Nephron progenitor cell (in vitro differentiated cells): ENCODE data around the gene DAAM2.

ENCODE experiments used
- DNase-seq: peaks from one replicate; pipeline ENCODE4 v3.0.0; 2021
- H3K27ac Mint-ChIP-seq: 2 replicates; pipeline ENCODE4 v1.8.0; 2021; ENCODE audit warnings: mild to moderate bottlenecking, moderate library complexity, mixed read lengths
- H3K27me3 Mint-ChIP-seq: 2 replicates; pipeline ENCODE4 v1.8.0; 2021; ENCODE audit warnings: mild to moderate bottlenecking, low read depth, mixed read lengths; ENCODE audit not compliant: poor library complexity
- H3K36me3 Mint-ChIP-seq: 2 replicates; pipeline ENCODE4 v1.8.0; 2021; ENCODE audit warnings: low read depth, mixed read lengths
- H3K4me1 Mint-ChIP-seq: 2 replicates; pipeline ENCODE4 v1.8.0; 2021; ENCODE audit warnings: mixed read lengths
- H3K4me3 Mint-ChIP-seq: 2 replicates; pipeline ENCODE4 v1.8.0; 2021; ENCODE audit warnings: mild to moderate bottlenecking, moderate library complexity, mixed read lengths
- H3K9me3 Mint-ChIP-seq: 2 replicates; pipeline ENCODE4 v1.8.0; 2021; ENCODE audit warnings: mild to moderate bottlenecking, moderate library complexity, mixed read lengths
- CTCF ChIP-seq: fragments of 200-600 bp; sonication (generic); IDR thresholded peaks from 2 replicates; pipeline ENCODE4 v1.5.0; 2021; ENCODE audit warnings: antibody characterized with exemption

DAAM2 gene

DNA sequence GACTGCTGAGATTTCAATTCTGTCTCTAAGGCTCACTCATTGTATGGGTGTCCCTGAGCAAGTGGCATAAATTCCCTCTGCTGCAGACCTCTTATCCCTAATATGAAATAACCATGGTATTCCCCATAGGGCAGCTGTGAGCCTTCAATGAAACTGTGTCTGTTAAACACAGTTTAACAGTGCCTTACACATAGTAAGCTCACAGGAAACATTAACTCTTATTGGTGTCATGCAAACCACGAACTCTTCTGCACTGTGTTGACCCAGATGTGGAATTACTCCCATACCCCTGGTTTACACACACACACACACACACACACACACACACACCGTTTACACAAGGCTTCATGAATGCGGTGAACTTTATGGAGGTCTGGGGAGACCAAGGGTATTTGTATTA, 23.2 kb downstream of the DAAM2 start:
- Mint-ChIP-seq H3K9me3 (no peaks in the 10 kb centered on the region), H3K27ac (no peak overlapping the region), H3K4me1 (peaks cover 42% of the 10 kb centered on the region), H3K4me3 (no peak overlapping the region), H3K36me3 (peaks cover 20% of the 10 kb centered on the region), H3K27me3 (no peaks in the 10 kb centered on the region)
- no peak for DNase-seq
- no peak for TF ChIP-seq CTCF

DNA sequence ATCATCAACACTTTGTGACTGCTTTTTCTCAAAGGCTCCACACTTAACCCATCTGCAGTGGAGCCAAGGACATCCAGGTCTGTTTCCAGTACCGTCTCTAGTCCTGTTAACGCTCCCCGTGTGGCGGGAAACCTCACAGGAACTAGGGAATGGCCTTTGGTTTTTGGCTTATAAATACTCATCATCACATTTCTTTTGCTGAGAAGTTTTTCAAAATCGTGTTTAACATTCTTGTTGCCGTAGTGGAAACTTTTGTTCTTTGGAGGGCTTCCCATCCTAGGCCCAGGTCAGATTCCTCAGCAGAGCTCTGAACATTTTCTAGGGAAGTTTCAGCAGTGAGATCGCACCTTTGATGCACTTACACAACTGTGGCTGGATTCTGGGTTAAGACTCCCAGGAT, 24.6 kb downstream of the DAAM2 start:
- peaks cover 38% of the 10 kb centered on the region for H3K4me1 Mint-ChIP-seq
- peaks cover under 1% of the 10 kb centered on the region for H3K27me3 Mint-ChIP-seq
- TF ChIP-seq CTCF = no peak
- no peak for DNase-seq
- H3K36me3 Mint-ChIP-seq = peaks cover 20% of the 10 kb centered on the region
- no peak overlapping the region for H3K27ac Mint-ChIP-seq
- H3K9me3 Mint-ChIP-seq = no peaks in the 10 kb centered on the region
- no peak overlapping the region for H3K4me3 Mint-ChIP-seq

DNA sequence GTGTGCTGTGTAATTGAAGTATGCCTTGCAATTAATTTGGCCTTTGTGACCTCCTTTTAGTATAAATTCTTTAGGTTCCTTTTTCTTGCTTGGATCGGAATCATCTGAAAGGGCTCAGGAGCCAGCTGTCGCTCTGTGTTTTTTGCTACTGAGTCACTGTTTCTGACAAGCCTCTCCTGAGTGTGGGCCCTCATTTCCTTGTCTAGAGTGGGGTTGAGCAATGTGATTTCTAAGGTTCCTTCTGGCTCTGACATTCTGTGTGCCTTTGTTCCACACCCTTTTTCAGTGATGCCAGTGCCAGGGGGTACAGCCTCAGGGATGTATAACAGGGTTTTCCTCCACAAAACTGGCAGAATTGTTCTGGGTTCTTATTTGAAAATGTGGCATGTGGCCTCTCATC, 26.5 kb downstream of the DAAM2 start:
- Mint-ChIP-seq H3K27ac (no peak overlapping the region), H3K4me1 (peaks cover 37% of the 10 kb centered on the region), H3K27me3 (peaks cover 3% of the 10 kb centered on the region), H3K36me3 (peaks cover 20% of the 10 kb centered on the region), H3K9me3 (no peaks in the 10 kb centered on the region), H3K4me3 (no peak overlapping the region)
- TF ChIP-seq CTCF = no peak
- no peak for DNase-seq

DNA sequence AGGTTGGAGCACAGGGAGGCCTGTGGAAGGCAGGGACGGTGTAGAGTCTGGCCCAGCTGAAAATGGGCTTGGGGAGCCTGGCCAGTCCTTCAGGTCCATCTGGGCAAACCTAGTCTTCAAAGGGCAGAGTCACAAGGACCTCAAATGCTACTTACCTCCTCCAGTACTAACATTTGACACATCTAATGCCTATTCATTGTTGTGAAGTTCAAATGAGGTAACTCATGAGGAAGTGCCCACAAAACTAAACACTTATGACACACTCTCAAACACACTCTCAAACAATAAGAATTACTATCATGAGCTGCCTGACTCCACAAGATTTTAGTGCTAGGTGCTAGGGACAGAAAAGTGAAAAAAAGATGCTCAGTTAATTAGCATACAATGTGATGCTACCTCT, 27.1 kb downstream of the DAAM2 start:
- Mint-ChIP-seq H3K27ac (no peak overlapping the region), H3K4me1 (peaks cover 37% of the 10 kb centered on the region)
- no peak for TF ChIP-seq CTCF

GRCh38 chr6:39819676-39820075, 27.5 kb downstream of the DAAM2 start:
- H3K36me3 Mint-ChIP-seq = peaks cover 20% of the 10 kb centered on the region
- H3K27ac Mint-ChIP-seq = peak overlapping the region; percentile 94
- H3K9me3 Mint-ChIP-seq = no peaks in the 10 kb centered on the region
- TF ChIP-seq CTCF = no peak
- peaks cover 3% of the 10 kb centered on the region for H3K27me3 Mint-ChIP-seq
- H3K4me1 Mint-ChIP-seq = peaks cover 37% of the 10 kb centered on the region
- H3K4me3 Mint-ChIP-seq = no peak overlapping the region
- DNase-seq = no peak

More for the DNA sequence above, 27.1 kb downstream of the DAAM2 start:
- Mint-ChIP-seq H3K27me3 (peaks cover 3% of the 10 kb centered on the region), H3K9me3 (no peaks in the 10 kb centered on the region), H3K36me3 (peaks cover 20% of the 10 kb centered on the region), H3K4me3 (no peak overlapping the region)
- no peak for DNase-seq

GRCh38 chr6:39820553-39820952, 28.4 kb downstream of the DAAM2 start:
- no peaks in the 10 kb centered on the region for H3K9me3 Mint-ChIP-seq
- no peak overlapping the region for H3K4me3 Mint-ChIP-seq
- peaks cover 45% of the 10 kb centered on the region for H3K4me1 Mint-ChIP-seq
- no peak for DNase-seq
- TF ChIP-seq CTCF = no peak
- H3K27ac Mint-ChIP-seq = no peak overlapping the region
- peaks cover 3% of the 10 kb centered on the region for H3K27me3 Mint-ChIP-seq
- H3K36me3 Mint-ChIP-seq = peaks cover 16% of the 10 kb centered on the region
